CD4-positive, CD25-positive, alpha-beta regulatory T cell (primary cell): ENCODE measurements around the gene SLC30A2. TPM values are rescaled to one million over a fixed set of nuclear protein-coding genes. Genes with fewer than 3 reads are reported as not detected.

Experiments
- ATAC-seq, 2 donors: fragments of 150-1000 bp; cut with Tn5 transposase; one replicate each; pipeline ENCODE4 v1.10.0; 2021; ENCODE audit warnings: low read depth in 2 of 2, moderate number of reproducible peaks in 2 of 2, moderate library complexity in 1 of 2
- DNase-seq, 3 donors: peaks; one replicate each; pipeline versions ENCODE4 v3.0.0 to v3.0.0-alpha.2; 2012 to 2022; ENCODE audit warnings: mixed read lengths in 1 of 3
- H3K27ac ChIP-seq: one replicate; pipeline ENCODE4 v1.7.0; 2013; ENCODE audit warnings: mild to moderate bottlenecking, low read length; ENCODE audit not compliant: insufficient read depth, poor library complexity, severe bottlenecking
- H3K27me3 ChIP-seq: one replicate; pipeline ENCODE4 v1.7.0; 2013; ENCODE audit warnings: low read length; ENCODE audit not compliant: control insufficient read depth, insufficient read depth
- H3K36me3 ChIP-seq: one replicate; pipeline ENCODE4 v1.7.0; 2013; ENCODE audit warnings: mild to moderate bottlenecking, low read length, moderate library complexity; ENCODE audit not compliant: control insufficient read depth, insufficient read depth
- H3K4me1 ChIP-seq: 2 replicates; pipeline ENCODE4 v1.7.0; 2013; ENCODE audit warnings: mild to moderate bottlenecking, low read length; ENCODE audit not compliant: insufficient read depth, control insufficient read depth, poor library complexity, severe bottlenecking
- H3K4me3 ChIP-seq: one replicate; pipeline ENCODE4 v1.7.0; 2013; ENCODE audit warnings: low read depth, mild to moderate bottlenecking, low read length, moderate library complexity
- H3K9me3 ChIP-seq, 2 experiments: 1 replicate in 1 of 2; 2 replicates in 1 of 2; pipeline ENCODE4 v1.7.0; 2013; ENCODE audit warnings: low read length in 2 of 2, mild to moderate bottlenecking in 1 of 2, moderate library complexity in 1 of 2; ENCODE audit not compliant: control insufficient read depth in 2 of 2
- H3K27ac Mint-ChIP-seq, 3 donors: one replicate each; pipeline ENCODE4 v1.8.0; 2020 to 2022; ENCODE audit warnings: mild to moderate bottlenecking in 3 of 3, mixed read lengths in 3 of 3, moderate library complexity in 2 of 3
- H3K27me3 Mint-ChIP-seq: one replicate; pipeline ENCODE4 v1.8.0; 2022; ENCODE audit warnings: mild to moderate bottlenecking, mixed read lengths
- H3K36me3 Mint-ChIP-seq: one replicate; pipeline ENCODE4 v1.8.0; 2020; ENCODE audit warnings: mixed read lengths
- H3K4me1 Mint-ChIP-seq, 4 donors: one replicate each; pipeline ENCODE4 v1.8.0; 2020 to 2022; ENCODE audit warnings: mixed read lengths in 4 of 4, mild to moderate bottlenecking in 1 of 4
- H3K4me3 Mint-ChIP-seq, 4 donors: one replicate each; pipeline ENCODE4 v1.8.0; 2020 to 2022; ENCODE audit warnings: mild to moderate bottlenecking in 4 of 4, mixed read lengths in 4 of 4, moderate library complexity in 3 of 4
- H3K9me3 Mint-ChIP-seq, 7 donors: one replicate each; pipeline ENCODE4 v1.8.0; 2020 to 2022; ENCODE audit warnings: mixed read lengths in 7 of 7, mild to moderate bottlenecking in 3 of 7, moderate library complexity in 2 of 7
- polyA plus RNA-seq, 4 donors: library from polyadenylated mRNA; unstranded; fragments of 300-500 nt; fragmentation: Illumina TruSeq; gene quantifications; one replicate each; pipeline ENCODE4 v1.2.3, GENCODE V29; 2021
- total RNA-seq: library from RNA; stranded (reverse); gene quantifications from one replicate; pipeline ENCODE4 v1.2.3, GENCODE V29; 2022

SLC30A2 gene
- total and polyA plus RNA-seq, 5 donors from 2014 or later = 0.07 TPM; not detected in 4

- ATAC-seq (no peak), DNase-seq (no peak)
- Mint-ChIP-seq H3K4me3 (no peak within 1 kb of the TSS), H3K27ac (peak within 1 kb of the TSS in 1 of 3 donors; percentile 11), H3K27me3 (peaks cover 30% of the 10 kb centered on the region), H3K9me3 (no peaks in the 10 kb centered on the region), H3K4me1 (no peaks in the 10 kb centered on the region), H3K36me3 (no peaks in the 10 kb centered on the region)
- H3K27ac ChIP-seq = no peak within 1 kb of the TSS
- no peak within 1 kb of the TSS for H3K4me3 ChIP-seq
- H3K4me1 ChIP-seq = no peaks in the 10 kb centered on the region
- H3K9me3 ChIP-seq = no peaks in the 10 kb centered on the region
- H3K27me3 ChIP-seq = peaks cover 7% of the 10 kb centered on the region
- no peaks in the 10 kb centered on the region for H3K36me3 ChIP-seq
Measured at GRCh38 chr1:26067432-26067911, 21.6 kb upstream of the SLC30A2 start, which contains the start of gene TRIM63. TRIM63 (minus strand) TSS chr1:26067630; CDS start chr1:26067494, 136 bp downstream.

- no peak overlapping the region for H3K27ac Mint-ChIP-seq
- no peaks in the 10 kb centered on the region for H3K9me3 Mint-ChIP-seq
- no peak overlapping the region for H3K27ac ChIP-seq
- no peaks in the 10 kb centered on the region for H3K4me1 Mint-ChIP-seq
- DNase-seq (no peak), ATAC-seq (no peak)
- H3K27me3 ChIP-seq = peaks cover 6% of the 10 kb centered on the region
- H3K4me3 Mint-ChIP-seq = no peak overlapping the region
- H3K4me3 ChIP-seq = no peak overlapping the region
- no peaks in the 10 kb centered on the region for H3K4me1 ChIP-seq
- H3K27me3 Mint-ChIP-seq = peaks cover 31% of the 10 kb centered on the region
- no peaks in the 10 kb centered on the region for H3K36me3 Mint-ChIP-seq
- no peaks in the 10 kb centered on the region for H3K36me3 ChIP-seq
- H3K9me3 ChIP-seq = no peaks in the 10 kb centered on the region
Measured at GRCh38 chr1:26066857-26067256, 20.9 kb upstream of the SLC30A2 start.

- H3K27ac Mint-ChIP-seq = no peak overlapping the region
- H3K4me1 Mint-ChIP-seq = no peaks in the 10 kb centered on the region
Measured at GRCh38 chr1:26066160-26066559, 20.2 kb upstream of the SLC30A2 start.

GRCh38 chr1:26064553-26064952 is 18.6 kb upstream of the SLC30A2 start:
- no peaks in the 10 kb centered on the region for H3K36me3 Mint-ChIP-seq
- no peak overlapping the region for H3K4me3 Mint-ChIP-seq
- H3K9me3 ChIP-seq = no peaks in the 10 kb centered on the region
- no peaks in the 10 kb centered on the region for H3K4me1 ChIP-seq
- H3K27ac Mint-ChIP-seq = peak overlapping the region in 1 of 3 donors; percentile 86
- ATAC-seq (no peak), DNase-seq (no peak)
- H3K27me3 ChIP-seq = peaks cover 2% of the 10 kb centered on the region
- peaks cover 27% of the 10 kb centered on the region for H3K27me3 Mint-ChIP-seq
- H3K27ac ChIP-seq = no peak overlapping the region
- no peaks in the 10 kb centered on the region for H3K36me3 ChIP-seq
- no peaks in the 10 kb centered on the region for H3K9me3 Mint-ChIP-seq
- H3K4me3 ChIP-seq = no peak overlapping the region
- no peaks in the 10 kb centered on the region for H3K4me1 Mint-ChIP-seq

More at GRCh38 chr1:26066160-26066559, 20.2 kb upstream of the SLC30A2 start:
- Mint-ChIP-seq H3K9me3 (no peaks in the 10 kb centered on the region), H3K4me3 (no peak overlapping the region), H3K27me3 (peaks cover 29% of the 10 kb centered on the region), H3K36me3 (no peaks in the 10 kb centered on the region)
- Histone ChIP-seq H3K27ac (no peak overlapping the region), H3K36me3 (no peaks in the 10 kb centered on the region), H3K4me3 (no peak overlapping the region), H3K9me3 (no peaks in the 10 kb centered on the region), H3K4me1 (no peaks in the 10 kb centered on the region), H3K27me3 (peaks cover 6% of the 10 kb centered on the region)
- ATAC-seq (no peak), DNase-seq (no peak)

GRCh38 chr1:26060832-26061574 is 15.1 kb upstream of the SLC30A2 start:
- Histone ChIP-seq H3K36me3 (no peaks in the 10 kb centered on the region), H3K4me1 (no peaks in the 10 kb centered on the region), H3K9me3 (no peaks in the 10 kb centered on the region), H3K27me3 (no peaks in the 10 kb centered on the region), H3K4me3 (no peak overlapping the region), H3K27ac (no peak overlapping the region)
- Mint-ChIP-seq H3K4me1 (no peaks in the 10 kb centered on the region), H3K9me3 (no peaks in the 10 kb centered on the region), H3K27me3 (peaks cover 18% of the 10 kb centered on the region), H3K27ac (no peak overlapping the region), H3K36me3 (no peaks in the 10 kb centered on the region), H3K4me3 (no peak overlapping the region)
- ATAC-seq = no peak
- DNase-seq = no peak

- DNase-seq = no peak
- Mint-ChIP-seq H3K4me3 (no peak overlapping the region), H3K27ac (peak overlapping the region in 1 of 3 donors; percentile 43)
Measured at GRCh38 chr1:26059906-26060305, 14.0 kb upstream of the SLC30A2 start.

GRCh38 chr1:26058052-26058595 is 12.2 kb upstream of the SLC30A2 start:
- Histone ChIP-seq H3K9me3 (no peaks in the 10 kb centered on the region), H3K4me1 (no peaks in the 10 kb centered on the region), H3K27ac (no peak overlapping the region), H3K27me3 (peaks cover 2% of the 10 kb centered on the region), H3K4me3 (no peak overlapping the region), H3K36me3 (no peaks in the 10 kb centered on the region)
- Mint-ChIP-seq H3K4me1 (no peaks in the 10 kb centered on the region), H3K9me3 (no peaks in the 10 kb centered on the region), H3K4me3 (no peak overlapping the region), H3K27me3 (peaks cover 25% of the 10 kb centered on the region), H3K27ac (no peak overlapping the region), H3K36me3 (no peaks in the 10 kb centered on the region)
- ATAC-seq (no peak), DNase-seq (no peak)

More at GRCh38 chr1:26059906-26060305, 14.0 kb upstream of the SLC30A2 start:
- no peaks in the 10 kb centered on the region for H3K36me3 ChIP-seq
- Mint-ChIP-seq H3K36me3 (no peaks in the 10 kb centered on the region), H3K27me3 (peaks cover 25% of the 10 kb centered on the region), H3K9me3 (no peaks in the 10 kb centered on the region), H3K4me1 (no peaks in the 10 kb centered on the region)
- no peaks in the 10 kb centered on the region for H3K9me3 ChIP-seq
- H3K4me3 ChIP-seq = no peak overlapping the region
- no peaks in the 10 kb centered on the region for H3K27me3 ChIP-seq
- no peak overlapping the region for H3K27ac ChIP-seq
- H3K4me1 ChIP-seq = no peaks in the 10 kb centered on the region
- no peak for ATAC-seq

GRCh38 chr1:26057189-26057588 is 11.3 kb upstream of the SLC30A2 start:
- Histone ChIP-seq H3K9me3 (no peaks in the 10 kb centered on the region), H3K27me3 (peaks cover 2% of the 10 kb centered on the region), H3K27ac (no peak overlapping the region), H3K4me3 (no peak overlapping the region), H3K36me3 (no peaks in the 10 kb centered on the region), H3K4me1 (no peaks in the 10 kb centered on the region)
- DNase-seq (no peak), ATAC-seq (no peak)
- H3K9me3 Mint-ChIP-seq = no peaks in the 10 kb centered on the region
- no peak overlapping the region for H3K4me3 Mint-ChIP-seq
- peaks cover 22% of the 10 kb centered on the region for H3K27me3 Mint-ChIP-seq
- H3K4me1 Mint-ChIP-seq = no peaks in the 10 kb centered on the region
- no peak overlapping the region for H3K27ac Mint-ChIP-seq
- H3K36me3 Mint-ChIP-seq = no peaks in the 10 kb centered on the region
